Measurements from ENCODE around the gene CLCN6.

GRCh38 chr1:11769274-11769673 lies 36.7 kb upstream of the CLCN6 start:
- TF ChIP-seq CTCF (IDR thresholded peaks at IDR 0.05; ENCODE audit: poor library complexity, severe bottlenecking): no peak
- no peak for TF ChIP-seq RAD21 (conservative IDR thresholded peaks at IDR 0.05)
- TF ChIP-seq EZH2 (IDR thresholded peaks at IDR 0.05; ENCODE audit: borderline replicate concordance, insufficient read depth, low read length, poor library complexity, severe bottlenecking): no peak
- no peak for TF ChIP-seq MXI1 (conservative IDR thresholded peaks at IDR 0.05; ENCODE audit: poor library complexity, severe bottlenecking)
